Stimulated activated CD8-positive, alpha-beta memory T cell treated with anti-CD3 and anti-CD28 coated beads, Interleukin-4, amount 100 ng/mL, for 4 hours (primary cell): ENCODE results near the gene GJB3.

ENCODE experiments used
- DNase-seq, 2 donors: peaks; one replicate each; pipeline ENCODE4 v3.0.0-alpha.2; 2020; ENCODE audit warnings: low read depth in 2 of 2, low spot score in 1 of 2

GJB3 gene

GRCh38 chr1:34822202-34822601 is 41.2 kb downstream of the GJB3 start:
- DNase-seq, result no peak

- DNase-seq, result no peak
These were observed 43.9 kb downstream of the GJB3 start for GRCh38 chr1:34824817-34825454.

- DNase-seq, result no peak
These were observed 44.6 kb downstream of the GJB3 start for GRCh38 chr1:34825455-34826091.

- no peak for DNase-seq
These were observed 46.4 kb downstream of the GJB3 start for GRCh38 chr1:34827341-34827941.

GRCh38 chr1:34828611-34829010 is 47.6 kb downstream of the GJB3 start:
- DNase-seq, result no peak

- DNase-seq, result no peak
These were observed 48.2 kb downstream of the GJB3 start for GRCh38 chr1:34829250-34829649.

GRCh38 chr1:34831721-34832246 is 50.8 kb downstream of the GJB3 start:
- DNase-seq, result no peak

GRCh38 chr1:34833711-34834110 is 52.7 kb downstream of the GJB3 start:
- DNase-seq, result no peak
